Esophagus squamous epithelium (tissue), 4 donors: ENCODE measurements around the gene RPSA.

Source experiments
- CTCF ChIP-seq, 6 experiments: fragments of 450-650 bp in 4 of 6; fragments of 200-600 bp in 2 of 6; sonication (generic) in 2 of 6; IDR thresholded peaks; one replicate each; pipeline ENCODE4 v1.5.1; 2016 to 2019; ENCODE audit warnings: antibody characterized with exemption in 6 of 6, mild to moderate bottlenecking in 4 of 6, moderate library complexity in 4 of 6
- POLR2A ChIP-seq, 4 donors: fragments of 450-650 bp; IDR thresholded peaks; one replicate each; pipeline ENCODE4 v1.6.1; 2017; ENCODE audit warnings: antibody characterized with exemption in 4 of 4, mild to moderate bottlenecking in 4 of 4, moderate library complexity in 3 of 4

DNA sequence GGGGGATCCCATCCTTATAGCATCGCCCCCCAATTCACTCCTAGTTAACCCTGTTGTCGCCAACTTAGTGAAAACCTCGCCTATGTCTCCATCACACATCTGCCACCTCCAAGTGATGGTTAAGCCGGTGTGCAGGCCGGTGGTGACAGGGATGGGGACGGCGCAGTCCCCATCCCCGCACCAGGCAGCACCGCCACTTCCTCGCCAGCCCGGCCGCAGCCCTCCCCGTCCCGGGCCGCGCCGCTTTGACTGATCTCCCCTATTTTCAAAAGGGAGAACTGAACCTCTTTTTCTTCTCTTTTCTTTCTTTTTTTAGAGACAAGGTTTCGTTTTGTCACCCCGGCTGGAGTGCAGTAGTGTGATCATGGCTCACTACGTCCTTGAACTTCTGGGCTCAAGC, 49.6 kb downstream of the RPSA start:
- TF ChIP-seq POLR2A (IDR thresholded peaks at IDR 0.05) (no peak), CTCF (IDR thresholded peaks at IDR 0.05) (no peak)
